Hepatocyte (in vitro differentiated cells): Measurements from ENCODE around the gene DNMT3A. TPM values are rescaled to one million over a fixed set of nuclear protein-coding genes. Genes with fewer than 3 reads are reported as not detected.

ENCODE experiments used
- DNase-seq: peaks from one replicate; pipeline ENCODE4 v3.0.0-alpha.2; 2016; ENCODE audit warnings: low spot score
- H2AFZ ChIP-seq: fragments of 200-600 bp; sonication (generic); 2 replicates; pipeline ENCODE4 v1.6.0; 2016; ENCODE audit warnings: antibody characterized with exemption, mild to moderate bottlenecking
- H3K27ac ChIP-seq: fragments of 200-600 bp; sonication (generic); 2 replicates; pipeline ENCODE4 v1.5.1; 2016; ENCODE audit warnings: mild to moderate bottlenecking
- H3K27me3 ChIP-seq: fragments of 200-600 bp; sonication (generic); 2 replicates; pipeline ENCODE4 v1.6.1; 2016
- H3K36me3 ChIP-seq: fragments of 200-600 bp; sonication (generic); replicated peaks from 2 replicates; pipeline ENCODE4 v1.5.1; 2016; ENCODE audit warnings: low read depth; ENCODE audit not compliant: insufficient read depth
- H3K4me1 ChIP-seq: fragments of 200-600 bp; sonication (generic); 2 replicates; pipeline ENCODE4 v1.5.1; 2016; ENCODE audit warnings: mild to moderate bottlenecking, moderate library complexity; ENCODE audit not compliant: insufficient read depth
- H3K4me2 ChIP-seq: fragments of 200-600 bp; sonication (generic); 2 replicates; pipeline ENCODE4 v1.6.0; 2016
- H3K4me3 ChIP-seq: fragments of 200-600 bp; sonication (generic); 2 replicates; pipeline ENCODE4 v1.5.1; 2016; ENCODE audit warnings: mild to moderate bottlenecking
- H3K79me2 ChIP-seq: fragments of 200-600 bp; sonication (generic); 2 replicates; pipeline ENCODE4 v1.6.0; 2017; ENCODE audit warnings: mild to moderate bottlenecking
- H3K9me2 ChIP-seq: fragments of 200-600 bp; sonication (generic); replicated peaks from 2 replicates; pipeline ENCODE4 v1.6.0; 2017; ENCODE audit warnings: mild to moderate bottlenecking; ENCODE audit not compliant: insufficient read depth
- H3K9me3 ChIP-seq: fragments of 200-600 bp; sonication (generic); 2 replicates; pipeline ENCODE4 v1.5.1; 2016; ENCODE audit warnings: low read depth, mild to moderate bottlenecking
- H4K20me1 ChIP-seq: fragments of 200-600 bp; sonication (generic); 2 replicates; pipeline ENCODE4 v1.6.0; 2016; ENCODE audit warnings: mild to moderate bottlenecking; ENCODE audit not compliant: insufficient read depth, poor library complexity, severe bottlenecking
- CTCF ChIP-seq: fragments of 200-600 bp; sonication (generic); IDR thresholded peaks from 2 replicates; pipeline ENCODE4 v1.5.1; 2016; ENCODE audit warnings: antibody characterized with exemption, mild to moderate bottlenecking; ENCODE audit not compliant: poor library complexity
- EZH2 ChIP-seq: fragments of 200-600 bp; sonication (generic); IDR thresholded peaks from 2 replicates; pipeline ENCODE4 v1.6.1; 2016; ENCODE audit warnings: antibody characterized with exemption, mild to moderate bottlenecking, borderline replicate concordance
- EZH2phosphoT487 ChIP-seq: fragments of 200-600 bp; sonication (generic); IDR thresholded peaks from one replicate; pipeline ENCODE4 v1.6.1; 2018; ENCODE audit warnings: antibody characterized with exemption, mild to moderate bottlenecking, low read depth, moderate library complexity; ENCODE audit not compliant: unreplicated experiment, severe bottlenecking
- WGBS: methylation state at CpG from one replicate; pipeline ENCODE4 v1.1.6; 2016; ENCODE audit warnings: low lambda C conversion rate; ENCODE audit errors: missing lambda C conversion rate; 5-methylcytosine and 5-hydroxymethylcytosine counted together
- polyA plus RNA-seq: library from polyadenylated mRNA; unstranded; fragments of >200 nt; fragmentation: Nextera tagmentation; extraction: Ambion mirVana; gene quantifications from 2 replicates; pipeline ENCODE4 v1.2.1, GENCODE V29; 2016
- total RNA-seq: library from RNA; depleted of rRNA; stranded (reverse); fragments of >200 nt; gene quantifications from 2 replicates; pipeline ENCODE4 v1.2.3, GENCODE V29; 2014

The DNMT3A gene
- total and polyA plus RNA-seq, 2 experiments from 2014 or later, result 28.3 to 43.8 TPM

- DNase-seq, result peak; percentile 60
- Histone ChIP-seq H4K20me1 (peaks cover 23% of the 10 kb centered on the region), H3K4me3 (peak overlapping the region; percentile 86), H3K27ac (peak overlapping the region; percentile 98), H3K36me3 (no peaks in the 10 kb centered on the region), H3K79me2 (peaks cover 45% of the 10 kb centered on the region), H3K4me1 (peaks cover 30% of the 10 kb centered on the region), H3K9me2 (no peaks in the 10 kb centered on the region), H3K27me3 (no peaks in the 10 kb centered on the region), H2AFZ (peak overlapping the region; percentile 78), H3K4me2 (peak overlapping the region; percentile 91), H3K9me3 (no peaks in the 10 kb centered on the region)
- WGBS, result 4% methylated on average over 34 of the region's 52 CpGs
- TF ChIP-seq EZH2phosphoT487 (no peak), EZH2 (no peak), CTCF (no peak)
Observed at GRCh38 chr2:25251422-25252273, 90.1 kb downstream of the DNMT3A start.

- H4K20me1 ChIP-seq, result peaks cover 23% of the 10 kb centered on the region
- 3% methylated on average over 8 of the region's 13 CpGs for WGBS
- H3K27me3 ChIP-seq, result no peaks in the 10 kb centered on the region
- H3K4me2 ChIP-seq, result peak overlapping the region; percentile 91
- H3K27ac ChIP-seq, result peak overlapping the region; percentile 98
- no peaks in the 10 kb centered on the region for H3K9me2 ChIP-seq
- H3K4me1 ChIP-seq, result peaks cover 30% of the 10 kb centered on the region
- H3K9me3 ChIP-seq, result no peaks in the 10 kb centered on the region
- H3K36me3 ChIP-seq, result no peaks in the 10 kb centered on the region
- no peak overlapping the region for H2AFZ ChIP-seq
- peaks cover 45% of the 10 kb centered on the region for H3K79me2 ChIP-seq
- DNase-seq, result peak; percentile 39
- TF ChIP-seq EZH2phosphoT487 (no peak), CTCF (no peak), EZH2 (no peak)
- peak overlapping the region; percentile 86 for H3K4me3 ChIP-seq
Observed at GRCh38 chr2:25251071-25251421, 90.7 kb downstream of the DNMT3A start.

DNA sequence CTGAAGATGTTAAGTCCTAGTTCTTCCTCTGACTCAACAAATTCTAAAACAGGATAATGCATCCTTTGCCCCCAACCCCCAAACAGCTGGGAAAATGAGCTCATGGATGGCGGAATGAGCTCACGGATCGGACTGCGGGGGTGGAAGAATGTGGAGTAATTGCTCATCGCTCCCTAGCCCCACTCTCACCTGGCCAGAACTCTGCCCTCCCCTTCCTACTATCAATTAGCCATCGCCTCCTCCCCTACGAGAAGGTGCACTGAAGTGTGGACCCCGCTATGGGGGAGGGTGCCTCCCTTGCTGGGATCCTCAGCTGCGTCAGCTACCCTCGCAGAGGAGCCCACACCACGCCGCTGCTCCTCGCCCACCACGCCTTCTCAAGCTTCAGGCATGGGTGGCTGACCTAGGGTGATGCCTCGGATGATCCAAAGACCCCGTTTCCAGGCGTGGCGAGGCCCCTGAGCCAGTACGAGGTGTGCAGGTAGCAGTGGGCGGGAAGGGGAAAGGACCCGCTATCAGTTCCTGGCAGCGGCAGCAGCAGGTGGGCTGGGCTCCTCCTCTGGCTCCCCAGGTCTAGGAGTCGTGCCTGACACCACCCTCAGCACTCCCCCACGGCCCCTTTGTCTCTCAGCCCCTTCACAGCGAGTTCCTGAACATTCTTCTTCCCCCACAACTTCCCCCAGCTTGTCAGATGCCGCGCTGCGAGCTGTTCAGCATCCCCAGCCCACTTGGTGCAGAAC lies 91.2 kb downstream of the DNMT3A start:
- Histone ChIP-seq H3K27me3 (no peaks in the 10 kb centered on the region), H3K9me2 (no peaks in the 10 kb centered on the region), H3K36me3 (no peaks in the 10 kb centered on the region), H3K9me3 (no peaks in the 10 kb centered on the region), H4K20me1 (peaks cover 23% of the 10 kb centered on the region), H2AFZ (no peak overlapping the region), H3K4me2 (peak overlapping the region; percentile 91), H3K79me2 (peaks cover 45% of the 10 kb centered on the region), H3K4me3 (no peak overlapping the region), H3K4me1 (peaks cover 30% of the 10 kb centered on the region), H3K27ac (peak overlapping the region; percentile 4)
- WGBS, result 18% methylated on average over 22 of the region's 28 CpGs
- peak; percentile 49 for DNase-seq
- TF ChIP-seq CTCF (no peak), EZH2 (no peak), EZH2phosphoT487 (no peak)
